Non-pigmented ciliary epithelial cell (primary cell): ENCODE measurements around the gene FOLR2.

Experiments
- DNase-seq: peaks from one replicate; pipeline ENCODE4 v3.0.0-alpha.2; 2010; ENCODE audit warnings: low read depth

Gene FOLR2

GRCh38 chr11:72267956-72268617 lies 51.5 kb downstream of the FOLR2 start:
- DNase-seq = no peak
